HG03280 (cell line): ENCODE results near the gene PDE3B.
"Not testable (repeated sequence)": the region's sequence is repeated elsewhere in the genome, so short reads cannot be mapped to it uniquely, and the experiment has no call there.

Experiments
- ATAC-seq: cut with Tn5 transposase; IDR thresholded peaks from one replicate; pipeline ENCODE4 v1.9.1; 2021; ENCODE audit warnings: mild to moderate bottlenecking, moderate library complexity; ENCODE audit not compliant: unreplicated experiment

Gene PDE3B

DNA sequence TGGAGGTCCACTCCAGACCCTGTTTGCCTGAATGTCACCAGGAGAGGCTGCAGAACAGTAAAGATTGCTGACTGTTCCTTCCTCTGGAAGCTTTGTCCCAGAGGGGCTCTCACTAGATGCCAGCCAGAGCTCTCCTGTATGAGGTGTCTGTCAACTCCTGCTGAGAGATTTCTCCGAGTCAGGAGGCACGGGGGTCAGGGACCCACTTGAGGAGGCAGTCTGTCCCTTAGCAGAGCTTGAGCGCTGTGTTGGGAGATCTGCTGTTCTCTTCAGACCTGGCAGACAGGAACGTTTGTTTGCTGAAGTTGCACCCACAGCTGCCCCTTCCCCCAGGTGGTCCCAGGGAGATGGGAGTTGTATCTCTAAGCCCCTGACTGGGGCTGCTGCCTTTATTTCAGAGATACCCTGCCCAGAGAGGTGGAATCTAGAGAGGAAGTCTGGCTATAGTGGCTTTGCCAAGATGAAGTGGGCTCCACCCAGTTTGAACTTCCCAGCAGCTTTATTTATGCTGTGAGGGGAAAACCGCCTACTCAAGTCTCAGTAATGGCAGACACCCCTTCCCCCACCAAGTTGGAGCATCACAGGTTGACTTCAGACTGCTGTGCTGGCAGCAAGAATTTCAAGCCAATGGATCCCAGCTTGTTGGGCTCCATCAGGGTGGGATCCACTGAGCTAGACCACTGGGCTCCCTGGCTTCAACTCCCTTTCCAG is 99.4 kb downstream of the PDE3B start:
- no peak for ATAC-seq

- ATAC-seq, result not testable (repeated sequence)
These were observed 100.1 kb downstream of the PDE3B start for GRCh38 chr11:14743667-14744066.

- ATAC-seq, result no peak
These were observed 103.3 kb downstream of the PDE3B start for GRCh38 chr11:14746857-14747395.

DNA sequence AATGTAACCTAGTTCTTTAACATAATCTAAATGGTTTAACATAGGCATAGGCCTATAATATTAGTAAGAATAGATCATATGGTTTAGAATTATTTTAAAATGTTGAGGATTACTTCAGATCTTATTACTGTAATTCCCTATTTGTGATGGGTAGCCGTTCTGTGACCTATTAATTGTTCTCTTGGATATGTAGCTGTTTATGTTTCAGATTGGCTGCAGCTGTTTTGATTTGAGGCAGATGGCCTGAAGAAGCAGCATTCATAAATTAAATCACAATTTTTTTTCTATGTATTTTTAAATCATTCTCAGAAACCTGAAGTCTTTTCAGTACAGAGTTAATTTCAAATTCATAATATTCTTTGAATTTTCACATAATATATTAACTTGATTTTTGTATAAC is 104.5 kb downstream of the PDE3B start:
- no peak for ATAC-seq

DNA sequence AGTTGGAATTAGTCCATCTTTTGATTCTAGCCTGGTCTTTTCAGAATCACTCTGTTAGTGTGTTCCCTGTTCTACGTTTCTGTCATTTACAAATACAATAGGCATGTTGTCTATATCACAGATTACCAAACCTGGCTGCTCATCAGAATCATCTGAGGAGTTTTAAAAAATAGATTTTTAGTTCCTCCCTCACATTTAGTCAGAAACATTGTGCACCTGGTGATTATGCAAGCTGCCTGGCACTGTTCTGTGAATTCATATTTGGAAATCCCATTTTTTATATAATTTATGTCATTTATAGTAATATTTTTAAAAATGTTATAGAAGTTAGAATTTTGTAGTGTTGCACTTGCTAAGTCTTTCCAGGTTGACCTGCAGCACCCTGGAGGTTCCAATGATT is 107.3 kb downstream of the PDE3B start:
- ATAC-seq, result no peak

DNA sequence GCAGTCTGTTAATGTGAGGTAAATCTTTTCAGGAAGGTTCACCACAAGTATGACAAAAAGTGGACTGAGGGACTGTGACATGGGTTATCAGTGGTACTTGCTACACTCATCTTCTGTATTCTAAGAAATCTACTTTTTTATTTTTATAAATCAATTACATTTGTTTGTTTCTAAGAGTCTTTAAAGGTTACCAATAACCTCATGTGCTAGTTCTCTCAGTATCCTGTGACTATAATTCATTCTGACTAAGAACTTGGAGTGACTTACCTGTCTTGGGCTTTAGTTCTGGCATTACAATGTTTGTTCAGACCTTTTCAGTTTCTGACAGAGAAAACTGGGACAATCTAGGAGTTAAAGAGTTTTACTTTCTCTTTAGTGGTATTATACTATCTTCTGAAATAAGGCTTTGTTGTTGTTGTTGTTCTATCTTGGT is 108.4 kb downstream of the PDE3B start:
- no peak for ATAC-seq

DNA sequence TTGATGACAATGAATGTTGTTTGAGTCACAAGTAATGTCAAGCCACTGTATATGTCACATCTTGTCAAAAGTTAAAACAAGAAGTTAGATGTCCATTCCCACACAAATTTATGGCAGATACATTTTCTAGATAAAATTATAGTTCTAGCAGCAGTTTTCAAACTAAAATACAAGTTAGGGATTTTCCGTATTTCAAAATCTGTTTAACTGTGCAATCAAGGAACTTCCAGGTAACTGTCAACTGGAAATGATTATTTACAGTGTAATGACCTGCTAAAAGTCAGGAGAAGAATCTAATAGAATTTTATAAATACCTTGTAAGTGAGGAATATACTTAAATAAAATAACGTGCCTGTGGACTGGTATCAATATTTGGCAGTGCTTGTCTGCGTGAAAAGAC is 111.5 kb downstream of the PDE3B start:
- no peak for ATAC-seq

GRCh38 chr11:14756349-14756748 is 112.7 kb downstream of the PDE3B start:
- no peak for ATAC-seq

- ATAC-seq, result not testable (repeated sequence)
These were observed 115.9 kb downstream of the PDE3B start for GRCh38 chr11:14759300-14760012.

- ATAC-seq, result no peak
These were observed 120.6 kb downstream of the PDE3B start for GRCh38 chr11:14764179-14764578.

GRCh38 chr11:14764579-14765527 is 121.2 kb downstream of the PDE3B start:
- peak; percentile 88 for ATAC-seq

- no peak for ATAC-seq
These were observed 123.0 kb downstream of the PDE3B start for GRCh38 chr11:14766585-14766984.

DNA sequence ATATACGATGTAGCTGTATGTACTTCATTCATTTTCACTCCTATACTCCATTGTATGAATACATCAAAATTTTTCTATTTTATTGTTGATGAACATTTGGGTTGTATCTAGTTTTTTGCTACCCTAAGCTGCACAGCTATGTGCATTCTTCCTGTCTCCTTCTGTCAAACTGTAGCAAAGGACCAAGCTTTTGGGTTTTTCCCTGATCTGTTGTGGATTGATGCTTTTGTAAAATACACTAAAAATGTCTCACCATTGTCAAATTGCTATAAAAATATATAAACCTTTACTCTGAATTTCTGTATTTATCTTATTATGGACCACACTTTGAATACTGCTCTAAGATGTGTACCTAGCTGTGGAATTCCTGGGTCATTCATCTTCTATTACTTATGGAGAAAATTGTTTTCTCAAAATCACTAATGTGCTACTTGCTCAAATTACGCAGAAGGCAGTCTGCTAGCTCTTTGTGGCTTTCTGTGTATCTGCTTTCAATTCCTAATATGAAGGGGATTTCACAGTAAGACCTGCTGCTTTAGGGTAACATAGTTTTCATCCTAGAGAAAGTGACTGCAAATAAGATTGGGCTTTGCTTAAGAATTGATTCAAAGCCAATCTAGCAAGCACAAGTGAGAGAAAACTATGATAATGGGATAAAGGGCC is 125.1 kb downstream of the PDE3B start:
- peak; percentile 50 for ATAC-seq

- ATAC-seq, result no peak
These were observed 130.2 kb downstream of the PDE3B start for GRCh38 chr11:14773755-14774154.

- ATAC-seq, result no peak
These were observed 131.1 kb downstream of the PDE3B start for GRCh38 chr11:14774721-14775120.

DNA sequence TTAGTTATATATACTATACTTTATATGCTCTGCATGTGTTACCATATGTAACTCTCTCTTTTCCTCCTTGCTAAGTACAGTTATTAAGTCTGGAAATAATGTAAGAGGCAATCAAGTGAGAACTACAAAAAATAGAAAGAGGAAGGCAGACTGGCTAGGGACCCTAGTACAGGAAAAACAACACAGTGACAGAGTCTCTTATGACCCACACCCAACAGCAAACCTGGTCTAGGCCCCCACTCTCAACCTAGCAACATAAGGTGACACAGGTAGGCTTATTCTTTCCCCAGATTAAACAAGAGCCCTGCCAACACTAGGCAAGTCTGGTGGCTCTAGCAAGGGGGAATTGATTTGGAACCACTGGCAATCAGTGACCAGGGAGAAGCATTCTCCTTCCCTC is 132.3 kb downstream of the PDE3B start:
- no peak for ATAC-seq

GRCh38 chr11:14778460-14778859 is 134.9 kb downstream of the PDE3B start:
- not testable (repeated sequence) for ATAC-seq

DNA sequence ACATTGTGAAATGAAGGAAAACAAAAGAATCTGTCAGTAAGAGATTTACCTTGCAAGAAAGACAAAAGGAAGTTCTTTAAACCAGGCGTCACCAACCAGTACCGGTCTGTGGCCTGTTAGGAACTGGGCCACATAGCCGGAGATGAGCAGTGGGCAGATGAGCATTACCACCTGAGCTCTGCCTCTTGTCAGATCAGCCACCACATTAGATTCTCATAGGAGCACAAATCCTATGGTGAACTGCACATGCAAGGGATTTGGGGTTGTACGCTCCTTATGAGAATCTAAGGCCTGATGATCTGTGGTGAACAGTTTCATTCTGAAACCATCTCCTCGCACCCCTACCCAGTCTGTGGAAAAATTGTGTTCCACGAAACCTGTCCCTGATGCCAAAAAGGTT is 140.2 kb downstream of the PDE3B start:
- ATAC-seq, result no peak

DNA sequence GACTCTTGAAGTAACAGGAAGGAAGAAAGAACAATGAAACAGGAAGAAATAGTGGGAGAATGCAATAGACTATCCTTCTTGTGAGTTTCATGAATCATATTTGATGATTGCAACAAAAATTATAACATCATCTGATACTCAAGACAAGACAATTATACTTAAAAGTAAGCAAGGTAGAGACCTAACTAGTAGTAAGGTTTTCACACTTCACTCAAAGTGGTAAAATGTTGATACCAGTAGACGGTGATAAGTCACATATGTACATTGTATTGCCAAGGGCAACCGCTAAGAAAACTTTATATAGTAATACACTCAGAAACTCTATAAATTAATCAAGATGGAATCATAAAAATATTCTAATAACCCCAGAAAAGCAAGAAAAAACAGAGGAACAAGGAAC is 140.6 kb downstream of the PDE3B start:
- no peak for ATAC-seq

- no peak for ATAC-seq
These were observed 146.4 kb downstream of the PDE3B start for GRCh38 chr11:14789879-14790484.
